H1 (cell line): ENCODE results near the gene TOP1. TPM values are rescaled to one million over a fixed set of nuclear protein-coding genes. Genes with fewer than 3 reads are reported as not detected.

Source experiments
- CHD7 ChIP-seq: fragments of 300-600 bp; sonication (generic); IDR thresholded peaks from 2 replicates; pipeline ENCODE4 v1.7.1; 2012; ENCODE audit warnings: low read length, moderate library complexity, mild to moderate bottlenecking, inconsistent platforms; ENCODE audit not compliant: insufficient replicate concordance
- polyA plus RNA-seq, 7 experiments: library from polyadenylated mRNA; depleted of rRNA in 3 of 7; stranded (reverse) in 5 of 7; unstranded in 2 of 7; fragments of >200 nt in 5 of 7; fragments of 200-250 nt in 2 of 7; gene quantifications; 1 replicate in 5 of 7; 2 replicates in 1 of 7; 4 replicates in 1 of 7; pipeline versions ENCODE4 v1.2.1 to v1.2.3, GENCODE V29; 2011 to 2013; ENCODE audit warnings: missing spikeins in 2 of 7, mixed read lengths in 2 of 7
- total RNA-seq: library from RNA; stranded (reverse); fragmentation: NEBNext Ultra II Directional; extraction: Animal tissue kit (Norgen Biotek cat#: 25700); gene quantifications from 2 replicates; pipeline ENCODE4 v1.2.1, GENCODE V29; 2021

TOP1 gene
- total and polyA plus RNA-seq, 2 of the 8 experiments (the other 6 are each of a cell fraction or from before 2014, with no cell fraction given) = 7.4 to 108 TPM

DNA sequence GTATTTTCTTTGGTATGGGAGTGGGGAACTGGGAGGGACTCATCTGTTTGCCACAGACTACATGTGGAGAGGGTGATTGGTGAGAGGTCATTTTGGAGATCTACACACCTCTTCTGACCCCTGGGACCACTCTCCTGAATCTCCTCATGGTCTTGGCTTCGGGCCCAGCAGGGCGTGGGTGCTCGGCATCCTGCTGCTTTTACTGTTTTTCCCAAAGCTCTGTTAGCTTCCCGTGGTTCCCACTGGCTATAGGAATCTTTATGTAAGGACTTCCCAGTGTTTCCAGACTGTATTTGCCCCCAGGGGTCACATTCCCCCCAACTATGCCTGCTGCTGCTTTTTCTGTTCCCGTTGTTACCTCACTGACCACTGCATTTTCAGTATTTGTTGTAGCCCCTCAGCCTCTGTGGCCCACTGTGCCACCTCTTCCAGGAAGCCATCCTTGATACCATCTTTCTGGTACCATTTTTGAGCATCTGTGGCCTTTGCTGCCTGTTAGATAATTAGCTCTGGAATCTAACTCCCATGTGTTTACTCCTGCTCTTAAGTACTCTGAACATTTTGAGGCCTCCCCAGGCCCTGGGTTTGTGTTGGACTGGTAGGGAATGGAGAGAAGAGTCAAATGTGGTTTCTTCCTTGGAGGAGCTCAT is 123.6 kb downstream of the TOP1 start (continued):
- TF ChIP-seq CHD7 = no peak
- TF ChIP-seq, all 59 proteins: peak for 0
